HepG2 (cell line): ENCODE measurements around the gene IFNL1. TPM values are rescaled to one million over a fixed set of nuclear protein-coding genes. Genes with fewer than 3 reads are reported as not detected.

Experiments used
- ATAC-seq: fragments of 200-7000 bp; cut with Tn5 transposase; 3 replicates; pipeline ENCODE4 v1.9.1; 2020; ENCODE audit warnings: mild to moderate bottlenecking, moderate library complexity
- BruUV-seq: library from RNA; stranded (reverse); fragments of 400-500 nt; replicated peaks from 2 replicates; lab custom pipeline; 2021; lab: Mats Ljungman, UMichigan
- CTCF ChIA-PET: fragments of 300-600 bp; formaldehyde crosslinking; extraction: SDS; loops from one replicate; lab custom pipeline; 2021; ENCODE audit warnings: low total read pairs, inconsistent platforms, low intra/inter-chr PET ratio; lab: Yijun Ruan, JAX
- POLR2A ChIA-PET: fragments of 350-600 bp; sonication (Branson Sonifier 250); formaldehyde crosslinking; loops from one replicate; lab custom pipeline; 2020; ENCODE audit warnings: antibody characterized with exemption, inconsistent platforms; lab: Yijun Ruan, JAX
- DNase-seq: peaks from one replicate; pipeline ENCODE4 v3.0.0-alpha.2; 2015; ENCODE audit warnings: low spot score
- FAIRE-seq: peaks from 3 replicates; lab custom pipeline; 2011; peaks lifted over from hg19 to GRCh38; lab: Jason Lieb, UNC
- H2AFZ ChIP-seq: one replicate; pipeline ENCODE4 v1.6.1; 2011; ENCODE audit warnings: low read length, inconsistent platforms
- H3K27ac ChIP-seq: fragments of 300-600 bp; 3 replicates; pipeline ENCODE4 v1.8.0; 2011; ENCODE audit warnings: mixed run types, mild to moderate bottlenecking, mixed read lengths, low read length, inconsistent platforms; ENCODE audit not compliant: insufficient read depth; ENCODE audit errors: extremely low read length
- H3K27me3 ChIP-seq, 2 experiments: fragments of 200-600 bp in 1 of 2; 2 replicates in 1 of 2; 3 replicates in 1 of 2; pipeline versions ENCODE4 v1.6.0 to v1.8.0; 2011; ENCODE audit warnings: low read length in 2 of 2, mild to moderate bottlenecking in 2 of 2, moderate library complexity in 2 of 2, inconsistent platforms in 1 of 2; ENCODE audit not compliant: insufficient read depth in 2 of 2, control insufficient read depth in 1 of 2
- H3K36me3 ChIP-seq, 2 experiments: fragments of 200-600 bp in 1 of 2; replicated peaks in 1 of 2; 2 replicates in 1 of 2; 3 replicates in 1 of 2; pipeline versions ENCODE4 v1.5.1 to v1.8.0; 2011; ENCODE audit warnings: low read length in 2 of 2, inconsistent platforms in 1 of 2; ENCODE audit not compliant: insufficient read depth in 2 of 2, control insufficient read depth in 1 of 2
- H3K4me1 ChIP-seq: 2 replicates; pipeline ENCODE4 v1.5.1; 2012; ENCODE audit warnings: low read length, inconsistent platforms; ENCODE audit not compliant: insufficient read depth
- H3K4me2 ChIP-seq: 2 replicates; pipeline ENCODE4 v1.6.0; 2011; ENCODE audit warnings: low read depth, low read length, inconsistent platforms
- H3K4me3 ChIP-seq, 3 experiments: fragments of 200-600 bp in 1 of 3; sonication (generic), shearing (Covaris generic) in 1 of 3; replicated peaks in 1 of 3; 2 replicates each; pipeline ENCODE4 v1.5.1; 2011 to 2016; ENCODE audit warnings: low read length in 3 of 3, inconsistent platforms in 2 of 3, low read depth in 2 of 3, mild to moderate bottlenecking in 2 of 3, control low read depth in 1 of 3, mixed read lengths in 1 of 3; ENCODE audit not compliant: insufficient read depth in 1 of 3
- H3K79me2 ChIP-seq: one replicate; pipeline ENCODE4 v1.6.1; 2011; ENCODE audit warnings: low read length, inconsistent platforms; ENCODE audit not compliant: insufficient read depth
- H3K9ac ChIP-seq: 2 replicates; pipeline ENCODE4 v1.6.0; 2011; ENCODE audit warnings: mild to moderate bottlenecking, low read depth, low read length, inconsistent platforms; ENCODE audit not compliant: insufficient read depth
- H3K9me3 ChIP-seq: 2 replicates; pipeline ENCODE4 v1.5.1; 2012; ENCODE audit warnings: mild to moderate bottlenecking, low read length
- H4K20me1 ChIP-seq: 2 replicates; pipeline ENCODE4 v1.6.0; 2011; ENCODE audit warnings: inconsistent platforms, mild to moderate bottlenecking, low read length, moderate library complexity; ENCODE audit not compliant: insufficient read depth
- MAFK ChIP-seq, 2 experiments: IDR thresholded peaks in 1 of 2; conservative IDR thresholded peaks in 1 of 2; 2 replicates each; pipeline ENCODE4 v1.6.1; 2011; ENCODE audit warnings: improper control_type of control experiment in 2 of 2, low read length in 2 of 2
- RXRA ChIP-seq: sonication (generic); formaldehyde crosslinking; IDR thresholded peaks from 2 replicates; pipeline ENCODE4 v1.5.1; 2020; ENCODE audit warnings: missing genetic modification reagents
- TFDP2 ChIP-seq: sonication (generic); formaldehyde crosslinking; IDR thresholded peaks from 2 replicates; pipeline ENCODE4 v1.4.0; 2020; ENCODE audit warnings: missing genetic modification reagents
- WGBS: methylation state at CpG from one replicate; pipeline ENCODE4 v1.1.6; 2017; ENCODE audit warnings: low lambda C conversion rate; 5-methylcytosine and 5-hydroxymethylcytosine counted together
- in situ Hi-C: cut with HindIII; loops from 2 replicates; pipeline ENCODE4 v1.10.0; 2017; ENCODE audit warnings: low pct_unique_long_range_greater_than_20kb; ENCODE audit not compliant: extremely low pct_ligation_motif_present
- intact Hi-C: fragments of 100-400 bp; cut with micrococcal nuclease; formaldehyde crosslinking; loops from one replicate; pipeline ENCODE4 v1.10.0; 2022; ENCODE audit not compliant: unreplicated experiment
- polyA plus RNA-seq, 8 experiments: library from polyadenylated mRNA; depleted of rRNA in 3 of 8; stranded (reverse) in 7 of 8; unstranded in 1 of 8; fragments of >200 nt; fragmentation: Illumina TruSeq in 4 of 8; extraction: Trizol in 4 of 8; gene quantifications; 2 replicates each; pipeline versions ENCODE4 v1.2.1 to v1.2.3, GENCODE V29; 2011 to 2016; ENCODE audit warnings: low read depth in 4 of 8, missing spikeins in 1 of 8, mixed read lengths in 1 of 8; ENCODE audit not compliant: insufficient read depth in 1 of 8
- total RNA-seq, 5 experiments: library from RNA; depleted of rRNA; stranded (reverse); fragments of >200 nt; fragmentation: Illumina TruSeq; extraction: Trizol; gene quantifications; 2 replicates each; pipeline ENCODE4 v1.2.3, GENCODE V29; 2016; ENCODE audit warnings: low read depth in 1 of 5
- TF ChIP-seq, protein P1 (sequence below): sonication (generic); formaldehyde crosslinking; IDR thresholded peaks from 2 replicates; pipeline ENCODE4 v1.5.1; 2020; ENCODE audit warnings: missing genetic modification reagents, mild to moderate bottlenecking, borderline replicate concordance

Gene IFNL1
- total and polyA plus RNA-seq, 2 of the 13 experiments (the other 11 are each of a cell fraction or from before 2014, with no cell fraction given): not detected

DNA sequence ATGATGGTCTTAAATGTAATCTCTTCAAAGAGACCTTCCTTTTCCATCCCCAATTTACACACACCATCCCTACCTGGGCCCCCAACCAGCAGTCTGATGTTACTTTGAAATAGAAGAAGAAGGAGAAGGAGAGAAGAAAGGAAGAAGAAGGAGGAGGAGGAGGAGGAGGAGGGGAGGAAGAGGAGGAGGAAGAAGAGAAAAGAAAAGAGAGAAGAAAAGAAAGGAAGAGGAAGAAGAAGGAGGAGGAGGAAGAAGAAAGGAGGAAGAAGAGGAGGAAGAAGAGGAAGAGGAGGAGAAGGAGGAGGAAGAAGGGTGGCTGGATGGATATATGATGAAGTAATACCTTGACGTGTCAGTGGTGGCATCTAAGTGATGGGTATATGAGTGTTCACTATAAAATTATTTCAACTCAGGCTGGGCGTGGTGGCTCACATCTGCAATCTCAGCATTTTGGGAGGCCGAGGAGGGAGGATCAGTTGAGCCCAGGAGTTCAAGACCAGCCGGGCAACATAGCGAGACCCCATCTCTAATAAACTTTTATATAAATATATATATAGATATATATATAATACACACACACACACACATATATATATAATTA is 28.1 kb downstream of the IFNL1 start:
- WGBS: 42% methylated on average over 5 of the region's 5 CpGs
- FAIRE-seq (no peak), ATAC-seq (no peak), DNase-seq (no peak)
- TF ChIP-seq RXRA (CRISPR knock-in tag) (no peak), TFDP2 (CRISPR knock-in tag) (no peak), MAFK (conservative IDR thresholded peaks at IDR 0.05 in 1 of 2, IDR thresholded peaks at IDR 0.05 in 1 of 2; ENCODE audit: low read length in 2 of 2) (peak in 1 of 2 experiments; percentile 44; a peak in 2 of 4 replicates)
- TF ChIP-seq, protein P1, sequence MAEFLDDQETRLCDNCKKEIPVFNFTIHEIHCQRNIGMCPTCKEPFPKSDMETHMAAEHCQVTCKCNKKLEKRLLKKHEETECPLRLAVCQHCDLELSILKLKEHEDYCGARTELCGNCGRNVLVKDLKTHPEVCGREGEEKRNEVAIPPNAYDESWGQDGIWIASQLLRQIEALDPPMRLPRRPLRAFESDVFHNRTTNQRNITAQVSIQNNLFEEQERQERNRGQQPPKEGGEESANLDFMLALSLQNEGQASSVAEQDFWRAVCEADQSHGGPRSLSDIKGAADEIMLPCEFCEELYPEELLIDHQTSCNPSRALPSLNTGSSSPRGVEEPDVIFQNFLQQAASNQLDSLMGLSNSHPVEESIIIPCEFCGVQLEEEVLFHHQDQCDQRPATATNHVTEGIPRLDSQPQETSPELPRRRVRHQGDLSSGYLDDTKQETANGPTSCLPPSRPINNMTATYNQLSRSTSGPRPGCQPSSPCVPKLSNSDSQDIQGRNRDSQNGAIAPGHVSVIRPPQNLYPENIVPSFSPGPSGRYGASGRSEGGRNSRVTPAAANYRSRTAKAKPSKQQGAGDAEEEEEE (CRISPR knock-in tag): no peak
- no peak overlapping the region for H3K9ac ChIP-seq
- no peaks in the 10 kb centered on the region for H4K20me1 ChIP-seq
- H3K27ac ChIP-seq: no peak overlapping the region
- H3K4me2 ChIP-seq: no peak overlapping the region
- ChIA-PET CTCF (no interaction called here), POLR2A (no interaction called here)
- H2AFZ ChIP-seq: no peak overlapping the region
- intact Hi-C loops (no loop called here), in situ Hi-C loops (no loop called here)
- no peaks in the 10 kb centered on the region for H3K36me3 ChIP-seq
- no TSS peak for BruUV-seq
- peaks cover 20% of the 10 kb centered on the region for H3K4me1 ChIP-seq
- no peak overlapping the region for H3K4me3 ChIP-seq
- no peaks in the 10 kb centered on the region for H3K79me2 ChIP-seq
- H3K9me3 ChIP-seq: no peaks in the 10 kb centered on the region
- H3K27me3 ChIP-seq: peaks cover 0 to 18% of the 10 kb centered on the region in 2 experiments; a peak in 2 of 5 replicates
